HG03196 (cell line): ENCODE data around the gene NAA50.

Source experiments
- ATAC-seq: cut with Tn5 transposase; IDR thresholded peaks from one replicate; pipeline ENCODE4 v1.9.1; 2021; ENCODE audit not compliant: unreplicated experiment

Gene NAA50

DNA sequence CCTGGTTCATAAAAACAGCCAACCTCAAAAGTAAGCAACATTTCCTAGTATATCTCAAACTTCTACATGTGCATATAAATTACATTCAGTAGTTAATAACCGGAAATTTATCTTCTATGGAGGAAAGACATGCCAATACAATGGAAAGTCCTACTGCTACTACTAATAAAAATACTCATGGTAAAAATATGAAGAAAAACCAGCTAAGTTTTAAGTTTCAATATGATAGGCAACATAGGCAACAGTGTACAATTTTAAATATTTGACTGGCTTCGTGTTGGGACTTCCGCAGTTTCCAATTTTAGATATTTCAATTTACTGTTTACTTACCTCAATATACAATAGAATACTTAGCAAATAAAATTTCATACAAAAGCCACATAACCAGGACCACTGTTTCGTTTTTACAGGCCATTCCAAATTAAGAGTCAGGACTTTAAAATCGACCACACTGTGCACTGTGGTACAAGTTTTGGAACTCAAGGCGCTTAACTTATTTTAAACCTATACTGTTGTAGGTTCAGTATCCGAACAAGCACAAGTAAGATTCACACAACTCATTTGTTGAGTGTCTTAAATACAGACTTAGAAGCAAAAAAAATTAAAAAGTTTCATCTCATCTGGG is 2.9 kb downstream of the NAA50 start:
- no peak for ATAC-seq

DNA sequence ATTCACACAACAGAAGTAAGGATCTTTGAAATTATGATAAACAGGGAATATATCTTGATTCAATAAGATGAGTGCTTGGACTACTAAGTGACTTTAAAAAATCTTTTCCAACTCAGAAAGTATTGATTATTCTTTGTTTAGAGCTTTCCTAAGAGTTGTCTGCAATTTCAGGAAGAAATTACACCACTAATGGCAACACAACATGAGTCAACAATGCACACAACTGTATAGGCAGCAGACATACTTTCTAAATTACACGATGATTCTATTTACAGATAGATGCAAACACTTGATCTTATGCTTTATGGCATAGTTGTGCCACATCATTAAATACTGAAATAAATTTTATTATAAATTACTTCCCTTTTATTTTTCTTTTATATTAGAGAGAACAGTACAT is 4.4 kb downstream of the NAA50 start:
- ATAC-seq = no peak

DNA sequence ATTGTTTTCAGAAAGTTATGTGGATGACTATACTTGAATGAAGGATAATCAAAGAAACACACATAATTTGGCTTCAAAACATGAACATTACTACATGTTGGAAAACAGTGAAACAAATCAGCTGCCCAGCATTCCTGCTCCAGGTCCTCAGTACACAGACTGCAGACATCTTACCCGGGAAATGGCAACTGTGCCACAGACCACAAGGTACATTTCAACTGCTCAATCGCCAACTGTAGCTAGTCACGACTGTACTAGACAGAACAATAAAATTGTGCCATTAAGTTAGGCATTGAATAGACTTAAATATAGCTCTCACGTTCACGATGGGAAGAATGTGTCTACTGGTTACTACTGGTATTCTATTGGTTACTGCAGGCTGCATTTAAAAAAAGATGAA is 5.0 kb downstream of the NAA50 start:
- ATAC-seq = no peak

DNA sequence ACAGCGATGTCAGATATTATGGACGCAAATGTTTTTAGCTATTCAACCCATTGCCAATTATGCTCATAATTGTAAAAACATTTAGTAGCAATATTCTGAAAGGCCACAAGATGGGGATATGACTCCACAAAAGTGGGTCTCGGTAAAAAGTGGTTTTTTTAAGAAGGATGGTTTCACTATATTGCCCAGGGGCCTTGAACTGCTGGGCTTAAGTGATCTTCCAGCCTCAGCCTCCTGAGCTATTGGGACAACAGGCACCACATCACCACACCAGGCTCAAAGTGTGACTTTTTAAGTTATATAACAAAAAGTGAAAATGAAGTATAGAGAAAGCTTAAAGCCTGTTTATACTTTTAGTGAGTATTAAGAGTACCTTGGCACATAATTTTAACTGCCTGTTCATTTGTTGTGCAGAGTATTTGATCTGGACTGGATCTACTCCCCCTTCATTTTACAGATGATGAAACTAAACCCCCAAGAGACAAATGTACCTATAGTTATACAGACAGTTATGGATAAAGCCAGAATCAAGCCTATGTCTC is 9.4 kb downstream of the NAA50 start:
- peak; percentile 49 for ATAC-seq

DNA sequence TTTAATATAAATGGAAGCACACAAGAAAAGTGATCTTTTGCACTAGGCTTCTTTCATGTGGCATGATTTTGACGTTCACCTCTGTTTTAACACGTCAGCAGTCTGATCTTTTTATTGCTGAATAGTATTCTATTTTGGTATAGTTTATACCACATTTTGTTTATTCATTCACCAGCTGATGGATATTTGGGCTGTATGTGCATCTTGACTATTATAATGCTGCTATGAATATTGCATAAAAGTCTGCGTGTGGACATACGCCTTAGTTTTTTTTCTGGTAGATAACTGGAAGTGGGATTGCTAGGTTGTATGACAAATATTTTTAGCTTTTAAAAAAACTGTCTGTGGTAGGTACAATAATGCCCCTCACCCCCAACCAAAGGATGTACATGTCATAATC is 14.4 kb downstream of the NAA50 start:
- ATAC-seq = no peak

DNA sequence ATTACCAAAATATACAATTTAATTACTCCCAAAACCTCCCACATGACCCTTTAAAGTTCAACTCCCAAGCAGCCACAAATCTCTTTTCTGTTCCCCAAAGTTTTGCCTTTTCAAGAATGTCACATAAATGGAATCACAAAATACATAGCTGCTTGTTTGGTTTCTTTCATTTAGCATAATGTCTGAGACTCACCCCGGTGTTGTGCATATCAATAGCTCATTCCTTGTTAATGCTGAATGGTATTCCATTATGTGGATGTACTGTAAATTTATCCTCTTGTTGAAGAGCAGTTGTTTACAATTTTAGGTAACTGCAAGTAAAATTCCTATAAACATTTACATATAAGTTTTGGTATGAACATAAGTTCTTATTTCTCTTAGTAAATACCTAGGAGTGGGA is 15.5 kb downstream of the NAA50 start:
- ATAC-seq = no peak

DNA sequence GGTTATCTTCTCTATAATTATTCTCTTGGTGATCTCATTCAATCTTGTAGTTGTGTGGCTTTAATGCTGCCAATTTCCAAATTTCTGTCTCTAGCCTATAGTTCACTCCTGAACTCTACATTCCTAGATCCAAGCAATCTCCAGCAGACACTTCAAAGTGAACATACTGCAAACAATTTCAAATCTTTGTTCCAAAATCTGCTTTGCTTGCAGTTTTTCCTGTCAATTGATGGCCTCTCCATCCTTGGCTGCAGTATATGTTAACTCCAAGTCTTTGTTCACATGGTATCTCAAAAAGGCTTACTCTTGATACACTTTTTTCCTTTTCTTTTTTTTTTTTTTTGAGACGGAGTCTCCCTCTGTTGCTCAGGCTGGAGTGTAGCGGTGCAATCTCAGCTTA is 17.4 kb downstream of the NAA50 start:
- no peak for ATAC-seq

DNA sequence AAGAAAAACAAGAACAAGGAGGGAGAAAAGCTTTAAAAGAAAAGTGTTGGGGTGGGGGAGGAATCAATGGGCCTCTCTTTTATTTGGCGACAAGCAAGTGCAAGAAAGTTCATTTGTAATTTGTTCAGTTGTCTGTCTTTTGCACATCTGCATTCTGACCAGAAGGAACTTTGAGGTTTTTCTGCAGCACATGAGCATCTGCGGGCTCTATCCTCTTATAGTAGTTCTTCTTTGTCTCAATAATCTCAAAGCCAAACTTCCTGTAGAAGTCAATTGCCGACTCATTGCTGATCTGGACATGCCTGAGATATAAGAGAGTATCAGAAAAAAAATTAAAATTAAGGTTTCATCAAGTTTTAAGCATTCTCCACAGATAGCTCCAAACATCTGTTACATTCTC is 24.4 kb downstream of the NAA50 start:
- ATAC-seq = no peak

DNA sequence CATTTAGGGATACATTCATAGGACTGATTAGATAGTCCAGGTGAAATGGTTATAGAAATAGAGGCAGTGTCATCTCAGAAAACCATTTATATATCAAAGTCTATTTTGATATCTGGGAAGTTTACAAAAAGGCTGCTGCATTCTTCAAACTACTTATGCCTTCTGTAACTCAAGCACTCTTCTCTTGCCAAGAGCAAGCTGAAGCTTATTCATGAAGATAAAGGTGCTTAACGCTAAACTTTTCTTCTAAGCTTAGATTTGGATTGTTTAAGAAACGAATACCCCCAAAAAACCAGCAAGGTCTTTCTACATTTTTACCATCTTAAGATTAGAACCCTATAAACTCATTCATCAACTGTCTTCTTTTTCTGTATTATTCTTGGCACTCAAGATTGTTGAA is 26.3 kb downstream of the NAA50 start:
- ATAC-seq = no peak

DNA sequence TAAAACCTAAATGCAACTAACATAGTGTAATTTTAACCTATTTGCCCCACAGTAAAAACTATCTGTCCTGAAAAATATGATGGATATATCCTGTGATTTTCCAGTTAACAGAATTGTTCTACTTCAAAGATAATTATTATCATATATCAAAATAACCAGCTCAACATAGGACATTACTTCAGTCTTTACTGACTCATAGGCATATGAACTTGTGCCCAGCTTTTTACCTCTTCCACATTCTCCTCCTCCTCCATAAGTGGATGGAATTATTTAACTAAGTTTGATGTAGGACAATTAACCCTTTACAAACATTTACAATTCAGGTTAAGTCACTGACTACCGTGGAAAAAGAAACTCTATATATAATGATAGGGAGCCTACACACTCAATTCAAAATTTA is 26.8 kb downstream of the NAA50 start:
- no peak for ATAC-seq

DNA sequence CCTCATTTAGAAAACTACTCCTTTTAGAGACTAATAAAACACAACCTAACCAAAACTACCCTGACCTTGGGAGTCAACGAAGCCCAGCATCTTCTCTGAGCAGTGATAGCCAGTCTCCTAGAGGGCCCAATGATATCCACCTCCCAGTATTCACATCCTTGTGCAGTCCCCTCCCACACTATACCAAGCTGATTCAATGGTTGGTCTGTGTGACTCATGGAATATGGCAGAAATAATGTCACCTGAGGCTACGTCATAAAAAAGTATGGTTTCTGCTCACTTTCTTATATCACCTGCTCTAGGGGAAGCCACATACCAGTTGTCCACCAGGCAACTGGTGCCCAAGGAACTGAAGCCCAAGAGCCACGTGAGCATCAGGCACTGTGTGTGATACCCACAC is 28.2 kb downstream of the NAA50 start:
- ATAC-seq = no peak

DNA sequence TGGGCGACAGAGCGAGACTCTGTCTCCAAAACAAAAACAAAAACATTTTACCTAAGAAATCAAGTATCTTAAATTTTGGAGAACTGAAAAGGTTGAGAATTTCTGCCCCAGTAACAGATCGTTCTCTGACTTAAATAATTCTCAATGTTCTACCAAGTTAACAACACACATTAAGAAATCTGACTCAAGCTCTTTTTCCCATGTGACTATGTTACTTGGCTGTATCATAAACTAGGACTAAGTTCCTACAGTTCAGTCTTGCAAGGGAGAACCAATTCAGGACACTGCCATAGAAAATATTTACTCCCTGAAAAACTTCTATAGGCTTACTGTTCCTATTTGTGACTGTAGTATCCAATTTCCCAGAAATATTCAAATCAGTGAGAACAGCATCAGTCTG is 28.7 kb downstream of the NAA50 start:
- ATAC-seq = no peak

DNA sequence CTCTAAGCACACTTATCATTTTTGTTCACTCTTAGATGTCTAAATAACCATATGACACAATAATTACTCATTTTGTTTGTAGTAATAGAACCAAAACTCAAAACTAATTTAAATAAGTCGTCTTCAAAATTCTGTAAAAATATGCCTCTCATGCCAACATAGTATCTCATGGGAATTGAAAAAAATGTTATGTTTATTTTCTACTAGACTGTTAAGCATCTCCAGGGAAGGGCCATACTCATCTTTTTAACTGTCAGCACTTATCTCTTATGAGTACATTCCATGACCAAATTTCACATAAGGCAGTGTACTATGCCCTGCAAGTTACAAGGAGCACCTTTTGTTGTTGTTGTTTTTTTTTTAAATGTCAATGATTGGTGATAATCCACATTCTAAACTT is 31.3 kb downstream of the NAA50 start:
- no peak for ATAC-seq

DNA sequence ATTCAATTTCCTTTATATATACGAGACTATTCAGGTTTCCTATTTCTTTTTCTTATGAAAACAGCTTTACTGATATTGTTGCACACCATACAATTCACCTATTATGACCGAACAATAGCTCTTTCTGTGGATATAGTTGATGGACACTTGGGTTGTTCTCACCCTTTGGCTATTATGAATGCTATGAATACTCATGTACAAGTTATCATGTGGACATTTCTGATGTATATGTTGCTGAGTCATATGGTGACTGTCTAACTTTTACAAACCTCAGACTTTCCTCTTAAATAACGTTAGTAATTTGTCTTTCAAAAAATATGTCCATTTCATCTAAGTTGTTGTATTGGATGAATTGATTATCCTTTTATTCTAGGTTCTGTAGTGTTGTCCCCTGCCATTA is 33.9 kb downstream of the NAA50 start:
- ATAC-seq = no peak

DNA sequence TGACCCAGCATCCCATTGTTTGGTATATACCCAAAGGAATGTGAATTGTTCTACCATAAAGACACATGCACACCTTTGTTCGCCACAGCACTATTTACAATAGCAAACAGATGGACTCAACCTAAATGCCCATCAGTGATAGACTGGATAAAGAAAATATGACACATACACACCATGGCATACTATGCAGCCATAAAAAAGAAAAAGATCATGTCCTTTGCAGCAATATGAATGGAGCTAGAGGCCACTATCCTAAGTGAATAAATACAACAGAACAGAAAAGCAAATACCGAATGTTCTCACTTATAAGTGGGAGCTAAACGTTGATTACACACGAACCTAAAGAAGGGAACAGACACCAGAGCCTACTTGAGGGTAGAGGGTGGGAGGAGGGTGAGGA is 38.2 kb downstream of the NAA50 start:
- no peak for ATAC-seq

DNA sequence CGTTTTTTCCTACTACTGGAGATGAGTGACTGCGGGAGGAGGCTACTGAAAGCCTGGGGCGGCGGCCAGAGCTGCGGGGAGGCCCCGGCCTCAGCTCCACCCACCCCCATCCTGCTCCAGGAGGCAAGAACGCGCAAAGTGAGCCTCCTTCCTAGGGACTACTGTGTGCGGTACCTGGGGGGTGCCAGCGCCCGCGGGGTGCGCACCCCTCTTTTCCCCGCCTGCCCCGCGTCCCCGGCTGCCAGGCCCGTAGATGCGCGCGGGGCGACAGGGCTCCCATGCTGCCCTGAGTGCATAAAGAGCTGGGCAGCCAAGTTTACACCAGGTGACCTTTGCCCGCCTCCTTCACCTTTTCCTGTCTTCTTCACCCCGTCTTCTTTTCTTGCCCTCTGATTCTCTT is 47.1 kb downstream of the NAA50 start:
- no peak for ATAC-seq

DNA sequence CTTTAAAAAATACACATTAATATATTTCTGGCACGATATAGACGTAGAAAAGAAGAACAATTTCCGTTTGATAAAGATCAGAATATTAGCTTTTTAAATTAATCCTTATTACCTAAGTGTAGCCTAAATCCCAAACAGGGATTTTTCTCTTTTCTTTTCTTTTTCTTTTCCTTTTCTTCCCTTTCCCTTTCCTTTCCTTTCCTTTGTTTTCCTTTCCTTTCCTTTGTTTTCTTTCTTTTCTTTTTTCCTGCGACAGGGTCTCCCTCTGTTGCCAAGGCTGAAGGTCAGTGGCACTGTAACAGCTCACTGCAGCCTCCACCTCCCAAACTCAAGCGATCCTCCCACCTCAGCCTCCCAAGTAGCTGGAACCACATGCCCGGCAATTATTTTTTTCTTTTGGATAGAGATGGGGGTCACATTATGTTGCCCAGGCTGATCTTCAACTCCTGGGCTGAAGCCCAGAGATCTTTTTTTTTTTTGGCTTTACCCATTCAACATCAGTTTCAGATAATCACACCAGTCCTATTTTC is 47.8 kb downstream of the NAA50 start:
- ATAC-seq = no peak

DNA sequence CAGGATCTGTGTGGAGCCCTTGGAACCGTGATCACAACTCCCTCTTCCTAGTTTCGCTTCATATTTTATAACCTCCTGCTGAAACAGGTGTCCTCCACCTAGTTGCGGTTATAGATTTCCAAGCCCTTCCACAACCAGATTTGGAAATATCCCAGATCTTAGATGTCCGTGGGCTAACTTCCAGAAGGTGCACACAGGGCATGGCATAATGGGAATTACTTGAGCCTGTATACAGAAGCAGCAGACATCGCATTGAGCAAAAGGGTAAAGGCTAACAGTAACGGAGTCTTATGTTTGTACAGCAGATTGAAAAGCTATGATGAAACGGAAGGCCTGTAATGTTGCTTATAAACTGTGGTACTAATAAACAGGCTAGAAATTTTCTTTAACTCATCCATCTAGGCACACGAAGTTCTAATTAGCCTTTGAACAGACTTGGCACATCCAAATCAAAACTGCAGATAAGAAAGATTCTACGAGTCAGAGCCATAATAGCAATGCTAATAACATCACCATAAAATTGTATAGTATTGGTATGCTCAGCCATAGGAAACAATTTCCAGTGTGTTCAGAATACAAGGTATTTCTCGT is 48.5 kb downstream of the NAA50 start:
- no peak for ATAC-seq

DNA sequence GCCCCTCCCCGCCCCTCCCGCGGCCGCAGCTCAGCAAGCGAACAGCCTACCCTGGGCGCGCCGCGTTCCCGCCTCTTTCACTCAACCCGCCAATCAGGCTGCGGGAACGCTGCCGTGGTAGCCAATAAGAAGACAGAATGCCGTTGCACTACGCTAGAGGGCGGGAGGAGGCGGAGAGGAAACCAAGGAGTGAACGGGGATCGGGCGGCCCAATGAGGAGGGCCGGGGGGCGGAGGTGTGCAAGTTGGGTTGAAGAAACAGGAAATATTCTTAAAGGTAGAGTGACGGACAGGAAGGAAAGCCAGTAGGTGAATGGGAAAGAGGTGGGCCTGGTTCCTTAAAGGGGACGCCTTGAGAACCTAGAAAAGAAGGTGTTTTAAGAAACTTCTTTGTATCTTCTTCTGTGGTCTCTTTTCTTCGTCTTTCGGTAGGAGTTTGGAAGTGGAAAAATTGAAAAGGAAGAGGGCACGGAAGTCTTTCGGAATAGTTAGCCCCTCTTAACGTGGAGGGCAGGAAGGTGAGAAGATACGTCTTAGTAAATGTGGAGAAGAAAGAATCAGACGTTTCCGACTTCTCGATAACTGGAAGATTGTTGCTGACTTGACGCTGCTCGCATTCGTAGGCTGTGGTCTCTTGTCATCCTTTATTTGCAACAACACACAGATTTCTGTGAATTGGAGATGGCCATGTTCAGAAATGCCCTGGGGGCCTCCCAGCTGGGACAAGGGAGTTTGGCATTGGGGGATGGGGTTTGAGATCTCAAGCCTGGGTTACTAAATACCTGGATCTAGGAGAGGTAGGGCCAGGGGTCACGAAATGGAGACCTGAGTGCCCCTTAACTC is 49.2 kb downstream of the NAA50 start:
- peak; percentile 94 for ATAC-seq

DNA sequence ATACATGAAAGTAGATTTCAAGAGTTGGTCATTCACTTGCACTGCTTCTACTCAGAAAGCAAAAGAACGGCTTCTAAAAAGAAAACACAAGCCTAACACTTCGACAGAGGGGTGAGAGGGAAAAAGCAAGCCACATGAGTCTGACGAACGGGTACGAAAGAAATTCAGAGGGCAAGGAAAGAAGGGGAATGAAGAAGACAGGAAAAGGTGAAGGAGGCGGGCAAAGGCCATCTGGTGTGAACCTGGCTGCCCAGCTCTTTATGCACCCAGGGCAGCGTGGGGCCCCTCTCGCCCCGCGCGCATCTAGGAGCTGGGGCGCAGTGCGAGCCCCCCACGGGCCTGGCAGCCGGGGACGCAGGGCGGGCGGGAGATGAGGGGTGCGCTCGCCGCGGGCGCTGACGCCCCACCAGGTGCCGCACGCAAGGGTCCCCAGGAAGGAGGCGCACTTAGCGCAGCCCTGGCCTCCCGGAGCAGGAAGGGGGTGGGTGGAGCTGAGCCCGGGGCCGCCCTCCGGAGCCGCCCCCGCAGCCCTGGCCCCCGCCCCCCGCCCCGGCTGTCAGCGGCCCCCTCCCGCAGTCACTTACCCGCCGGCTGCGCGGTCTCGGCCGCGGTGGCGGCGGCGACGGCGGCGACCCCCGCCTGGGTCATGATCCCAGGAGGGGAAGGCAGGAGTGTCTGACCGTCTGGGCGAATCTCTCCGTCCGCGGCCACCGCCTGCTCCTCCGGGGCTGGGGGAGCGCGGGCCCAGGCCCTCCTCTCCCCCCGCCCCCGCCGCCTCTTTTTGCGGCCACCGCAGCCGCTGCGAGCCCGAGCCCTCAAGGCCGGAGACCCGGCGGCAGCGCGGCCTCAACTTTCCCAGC is 50.0 kb downstream of the NAA50 start, which contains the start of gene USF3:
TSS of gene USF3 (minus strand) at position 857 of the 860 bp plus-strand sequence. CDS start 21,764 bp downstream, outside the sequence.
- ATAC-seq = peak; percentile 73

DNA sequence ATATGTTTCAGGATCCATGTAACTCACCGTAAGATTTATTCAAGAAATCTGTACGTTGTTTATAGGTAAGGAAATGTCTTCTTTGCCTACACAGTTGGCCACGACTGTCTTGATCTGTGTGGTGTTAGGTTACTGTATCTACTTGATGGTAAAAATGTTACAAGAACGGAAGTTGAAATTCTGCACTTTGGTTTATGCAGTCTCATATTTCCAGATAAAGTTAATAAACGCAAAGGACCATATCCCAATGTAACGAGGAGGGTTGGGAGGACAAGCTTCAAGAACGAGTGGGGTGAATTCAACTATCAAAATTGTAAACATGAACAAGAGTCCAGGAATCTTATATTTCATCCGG is 50.6 kb downstream of the NAA50 start:
- ATAC-seq = no peak
